Stimulated activated CD4-positive, alpha-beta T cell treated with anti-CD3 and anti-CD28 coated beads, Interleukin-1b, Interleukin-23, amount 100 ng/mL, for 48 hours (primary cell): ENCODE measurements around the gene CARMIL1.
"Not testable (repeated sequence)": the region's sequence is repeated elsewhere in the genome, so short reads cannot be mapped to it uniquely, and the experiment has no call there.

Experiments used
- DNase-seq: peaks from one replicate; pipeline ENCODE4 v3.0.0-alpha.2; 2020

CARMIL1 gene

GRCh38 chr6:25414755-25415154, 135.6 kb downstream of the CARMIL1 start:
- no peak for DNase-seq

- no peak for DNase-seq
These were observed 136.1 kb downstream of the CARMIL1 start for GRCh38 chr6:25415274-25415673.

GRCh38 chr6:25415701-25416100, 136.5 kb downstream of the CARMIL1 start:
- DNase-seq, result no peak

GRCh38 chr6:25417046-25417605, 138.0 kb downstream of the CARMIL1 start:
- DNase-seq, result no peak

GRCh38 chr6:25418454-25419052, 139.4 kb downstream of the CARMIL1 start:
- DNase-seq, result no peak

GRCh38 chr6:25419879-25420278, 140.7 kb downstream of the CARMIL1 start:
- DNase-seq, result no peak

GRCh38 chr6:25423358-25423757, 144.2 kb downstream of the CARMIL1 start:
- DNase-seq, result no peak

- no peak for DNase-seq
These were observed 145.1 kb downstream of the CARMIL1 start for GRCh38 chr6:25424303-25424702.

GRCh38 chr6:25427549-25427948, 148.4 kb downstream of the CARMIL1 start:
- no peak for DNase-seq

GRCh38 chr6:25428758-25429317, 149.7 kb downstream of the CARMIL1 start:
- DNase-seq, result no peak

- DNase-seq, result no peak
These were observed 152.3 kb downstream of the CARMIL1 start for GRCh38 chr6:25431306-25431974.

GRCh38 chr6:25431975-25432307, 152.8 kb downstream of the CARMIL1 start:
- no peak for DNase-seq

GRCh38 chr6:25434921-25435320, 155.7 kb downstream of the CARMIL1 start:
- no peak for DNase-seq

GRCh38 chr6:25435416-25435985, 156.3 kb downstream of the CARMIL1 start:
- no peak for DNase-seq

GRCh38 chr6:25436760-25437159, 157.6 kb downstream of the CARMIL1 start:
- DNase-seq, result no peak

GRCh38 chr6:25439368-25439767, 160.2 kb downstream of the CARMIL1 start:
- no peak for DNase-seq

- no peak for DNase-seq
These were observed 162.6 kb downstream of the CARMIL1 start for GRCh38 chr6:25441663-25442270.

GRCh38 chr6:25442898-25443297, 163.7 kb downstream of the CARMIL1 start:
- DNase-seq, result no peak

GRCh38 chr6:25444521-25444920, 165.3 kb downstream of the CARMIL1 start:
- not testable (repeated sequence) for DNase-seq

- no peak for DNase-seq
These were observed 167.8 kb downstream of the CARMIL1 start for GRCh38 chr6:25446830-25447569.

- no peak for DNase-seq
These were observed 168.4 kb downstream of the CARMIL1 start for GRCh38 chr6:25447570-25447929.

GRCh38 chr6:25448965-25449538, 169.9 kb downstream of the CARMIL1 start:
- DNase-seq, result no peak

GRCh38 chr6:25449774-25450173, 170.6 kb downstream of the CARMIL1 start:
- no peak for DNase-seq
